MM.1S (cell line): ENCODE results near the gene KYNU.

ENCODE experiments used
- CTCF ChIP-seq: fragments of 300-600 bp; sonication (generic); IDR thresholded peaks from 2 replicates; pipeline ENCODE4 v1.5.1; 2016; ENCODE audit warnings: antibody characterized with exemption, low read length, mixed read lengths
- EZH2 ChIP-seq: fragments of 300-600 bp; sonication (generic); optimal IDR thresholded peaks from 2 replicates; pipeline ENCODE3; 2017; ENCODE audit warnings: low read depth, mild to moderate bottlenecking, antibody characterized with exemption, low read length, mixed read lengths
- EZH2phosphoT487 ChIP-seq: fragments of 300-600 bp; sonication (generic); IDR thresholded peaks from 2 replicates; pipeline ENCODE4 v1.6.1; 2018; ENCODE audit warnings: antibody characterized with exemption, low read length

DNA sequence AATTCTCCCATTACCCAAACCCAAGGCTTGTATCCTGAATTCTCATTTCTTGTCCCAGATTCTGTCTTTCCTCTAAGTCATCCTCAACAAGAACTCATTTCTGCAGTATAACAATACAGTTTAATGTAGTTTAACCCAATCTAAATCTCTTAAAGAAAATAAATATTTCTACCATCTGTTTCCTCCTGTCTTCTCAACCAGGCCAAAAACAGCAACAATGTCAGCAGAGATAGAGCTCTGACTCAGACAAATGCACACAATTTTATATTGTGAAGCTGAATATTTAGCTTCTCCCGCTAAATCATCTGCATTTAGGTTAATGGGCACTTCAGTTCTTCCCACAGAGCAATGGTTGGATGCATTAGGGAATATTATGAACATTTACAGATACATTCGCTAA lies 35.7 kb upstream of the KYNU start:
- no peak for TF ChIP-seq CTCF
- TF ChIP-seq EZH2phosphoT487 = no peak
- TF ChIP-seq EZH2 = no peak
